OCI-LY3 (cell line): ENCODE data around the gene RGS6.

Source experiments
- H2AFZ ChIP-seq: fragments of 200-600, 300-600 bp; shearing (Covaris generic); 2 replicates; pipeline ENCODE4 v1.6.0; 2014; ENCODE audit warnings: antibody characterized with exemption, low read depth, low read length
- H3K27ac ChIP-seq: fragments of 200-600, 300-600 bp; sonication (generic); 2 replicates; pipeline ENCODE4 v1.5.1; 2014; ENCODE audit warnings: mild to moderate bottlenecking, low read length, moderate library complexity, mixed read lengths
- H3K27me3 ChIP-seq: fragments of 200-600, 300-600 bp; sonication (generic); 2 replicates; pipeline ENCODE4 v1.6.1; 2014; ENCODE audit warnings: low read depth, low read length, mixed read lengths
- H3K36me3 ChIP-seq: fragments of 200-600, 300-600 bp; sonication (generic); replicated peaks from 2 replicates; pipeline ENCODE3; 2014; ENCODE audit warnings: low read depth, low read length, mixed read lengths
- H3K4me1 ChIP-seq: fragments of 300-600, 200-600 bp; sonication (generic); 2 replicates; pipeline ENCODE4 v1.6.1; 2014; ENCODE audit warnings: low read length, mixed read lengths
- H3K4me2 ChIP-seq: fragments of 200-600, 300-600 bp; sonication (generic); 2 replicates; pipeline ENCODE4 v1.6.1; 2014; ENCODE audit warnings: low read length, mixed read lengths
- H3K4me3 ChIP-seq: fragments of 300-600, 200-600 bp; sonication (generic); 2 replicates; pipeline ENCODE4 v1.5.1; 2014; ENCODE audit warnings: antibody characterized with exemption, mild to moderate bottlenecking, low read length, moderate library complexity
- H3K79me2 ChIP-seq: fragments of 300-600, 200-600 bp; shearing (Covaris generic); 2 replicates; pipeline ENCODE4 v1.6.1; 2014; ENCODE audit warnings: mild to moderate bottlenecking, low read length, mixed read lengths
- H3K9ac ChIP-seq: fragments of 300-600, 200-600 bp; shearing (Covaris generic); 2 replicates; pipeline ENCODE4 v1.6.0; 2014; ENCODE audit warnings: mild to moderate bottlenecking, low read length, moderate library complexity
- H3K9me3 ChIP-seq: fragments of 200-600, 300-600 bp; shearing (Covaris generic); 2 replicates; pipeline ENCODE4 v1.6.1; 2014; ENCODE audit warnings: low read length, mixed read lengths; ENCODE audit not compliant: insufficient read depth
- H4K20me1 ChIP-seq: fragments of 200-600, 300-600 bp; sonication (generic); 2 replicates; pipeline ENCODE4 v1.6.1; 2016; ENCODE audit warnings: low read length, mixed read lengths; ENCODE audit not compliant: insufficient read depth
- EZH2phosphoT487 ChIP-seq: fragments of 200-600 bp; shearing (Covaris generic); IDR thresholded peaks from 2 replicates; pipeline ENCODE4 v1.6.1; 2018; ENCODE audit warnings: antibody characterized with exemption, mixed run types, low read depth
- TF ChIP-seq, protein P1 (sequence below): fragments of 200-600, 300-600 bp; sonication (generic); IDR thresholded peaks from 2 replicates; pipeline ENCODE4 v1.5.1; 2014; ENCODE audit warnings: antibody characterized with exemption, low read length, low read depth

RGS6 gene

GRCh38 chr14:72070458-72070857 is 138.2 kb downstream of the RGS6 start:
- H3K27ac ChIP-seq, result no peak overlapping the region
- H3K4me2 ChIP-seq, result no peak overlapping the region
- TF ChIP-seq EZH2phosphoT487, result no peak
- TF ChIP-seq, protein P1, sequence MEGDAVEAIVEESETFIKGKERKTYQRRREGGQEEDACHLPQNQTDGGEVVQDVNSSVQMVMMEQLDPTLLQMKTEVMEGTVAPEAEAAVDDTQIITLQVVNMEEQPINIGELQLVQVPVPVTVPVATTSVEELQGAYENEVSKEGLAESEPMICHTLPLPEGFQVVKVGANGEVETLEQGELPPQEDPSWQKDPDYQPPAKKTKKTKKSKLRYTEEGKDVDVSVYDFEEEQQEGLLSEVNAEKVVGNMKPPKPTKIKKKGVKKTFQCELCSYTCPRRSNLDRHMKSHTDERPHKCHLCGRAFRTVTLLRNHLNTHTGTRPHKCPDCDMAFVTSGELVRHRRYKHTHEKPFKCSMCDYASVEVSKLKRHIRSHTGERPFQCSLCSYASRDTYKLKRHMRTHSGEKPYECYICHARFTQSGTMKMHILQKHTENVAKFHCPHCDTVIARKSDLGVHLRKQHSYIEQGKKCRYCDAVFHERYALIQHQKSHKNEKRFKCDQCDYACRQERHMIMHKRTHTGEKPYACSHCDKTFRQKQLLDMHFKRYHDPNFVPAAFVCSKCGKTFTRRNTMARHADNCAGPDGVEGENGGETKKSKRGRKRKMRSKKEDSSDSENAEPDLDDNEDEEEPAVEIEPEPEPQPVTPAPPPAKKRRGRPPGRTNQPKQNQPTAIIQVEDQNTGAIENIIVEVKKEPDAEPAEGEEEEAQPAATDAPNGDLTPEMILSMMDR, result no peak
- no peak overlapping the region for H3K4me3 ChIP-seq
- 0 out of 2 replicates have a peak, but pooled peaks cover under 1% of the 10 kb centered on the region for H3K27me3 ChIP-seq
- no peak overlapping the region for H3K9ac ChIP-seq
- no peaks in the 10 kb centered on the region for H3K36me3 ChIP-seq
- no peaks in the 10 kb centered on the region for H3K79me2 ChIP-seq
- no peaks in the 10 kb centered on the region for H4K20me1 ChIP-seq
- H3K9me3 ChIP-seq, result no peaks in the 10 kb centered on the region
- H2AFZ ChIP-seq, result no peak overlapping the region
- H3K4me1 ChIP-seq, result no peaks in the 10 kb centered on the region

DNA sequence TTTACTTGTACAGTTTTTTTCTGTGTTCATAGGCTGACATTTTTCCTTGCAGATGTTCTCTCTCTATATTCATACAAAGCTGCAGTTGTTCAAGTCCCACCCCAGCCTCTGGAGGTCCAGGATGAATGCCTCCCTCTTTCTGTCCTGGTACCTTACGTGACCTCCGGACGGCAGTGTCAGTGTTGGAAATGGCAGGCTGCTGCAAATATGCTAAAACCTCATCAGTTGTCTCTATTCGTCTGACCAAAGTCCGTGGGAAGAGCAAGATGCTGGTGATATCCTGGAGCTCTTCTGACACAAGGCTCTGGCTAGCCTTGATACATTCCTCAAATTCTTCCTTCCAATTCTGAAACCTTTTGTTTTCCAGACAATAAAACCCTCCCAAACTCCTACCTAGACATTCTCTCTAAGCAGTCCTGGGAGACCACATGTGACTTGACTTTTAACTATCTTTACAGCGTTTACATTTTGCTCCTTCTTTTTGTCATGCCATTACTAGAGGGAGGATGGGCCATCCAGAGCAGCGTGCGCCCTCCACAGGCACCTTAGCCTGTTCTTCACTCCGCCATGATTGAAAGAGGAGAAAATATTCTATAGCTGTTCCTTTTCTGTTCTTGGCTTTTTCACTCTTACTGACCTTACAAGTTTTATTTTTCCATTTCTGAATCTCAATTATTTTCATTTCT is 143.6 kb downstream of the RGS6 start:
- Histone ChIP-seq H3K79me2 (no peaks in the 10 kb centered on the region), H3K27me3 (0 out of 2 replicates have a peak, but pooled peaks cover 2% of the 10 kb centered on the region), H3K9ac (no peak overlapping the region), H3K27ac (no peak overlapping the region), H3K4me2 (no peak overlapping the region), H4K20me1 (no peaks in the 10 kb centered on the region), H3K9me3 (no peaks in the 10 kb centered on the region), H3K36me3 (no peaks in the 10 kb centered on the region), H3K4me1 (no peaks in the 10 kb centered on the region), H3K4me3 (no peak overlapping the region), H2AFZ (no peak overlapping the region)
- no peak for TF ChIP-seq EZH2phosphoT487
- TF ChIP-seq, protein P1, result no peak

DNA sequence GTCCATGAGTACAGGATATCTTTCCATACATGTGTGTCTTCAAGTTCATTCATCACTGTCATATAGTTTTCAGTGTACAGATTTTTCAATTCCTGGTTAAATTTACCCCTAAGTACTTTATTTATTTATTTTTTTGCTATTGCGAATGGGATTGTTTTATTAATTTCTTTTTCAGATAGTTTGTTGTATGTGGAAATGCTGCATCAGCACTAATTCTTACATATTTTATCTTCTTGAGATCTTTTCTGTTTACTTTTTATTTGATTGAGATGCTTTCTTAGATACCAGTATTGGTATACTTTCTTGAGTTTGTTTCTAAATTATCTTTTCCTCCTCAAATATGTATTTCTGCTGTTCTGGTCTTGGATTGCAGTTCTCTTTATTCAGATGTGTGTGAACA is 148.9 kb downstream of the RGS6 start:
- Histone ChIP-seq H3K4me1 (no peaks in the 10 kb centered on the region), H3K27ac (no peak overlapping the region), H3K27me3 (peaks cover 21% of the 10 kb centered on the region), H3K9me3 (no peaks in the 10 kb centered on the region), H3K9ac (no peak overlapping the region), H3K4me3 (no peak overlapping the region), H3K36me3 (no peaks in the 10 kb centered on the region), H2AFZ (no peak overlapping the region), H4K20me1 (no peaks in the 10 kb centered on the region; the same call in 1 of the 2 replicates), H3K4me2 (no peak overlapping the region), H3K79me2 (no peaks in the 10 kb centered on the region)
- TF ChIP-seq, protein P1, result no peak
- TF ChIP-seq EZH2phosphoT487, result no peak

DNA sequence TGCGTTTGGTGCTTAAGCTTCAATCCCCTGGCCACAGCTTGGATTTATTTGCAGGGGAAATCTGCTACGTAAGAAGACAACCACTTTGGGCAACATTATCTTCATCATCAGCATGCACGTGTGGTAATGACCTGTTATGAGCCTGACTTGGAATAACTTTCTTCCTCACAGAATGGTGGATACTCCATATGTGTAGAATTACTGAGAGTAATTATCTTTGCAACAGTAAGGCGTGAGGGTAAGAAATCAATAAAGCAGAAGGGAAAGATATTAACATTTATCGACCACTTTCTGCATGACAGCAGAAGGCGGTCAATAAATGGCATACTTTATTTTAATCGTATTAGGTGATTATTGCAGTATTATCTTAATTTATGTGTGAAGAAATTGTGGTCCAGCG is 152.7 kb downstream of the RGS6 start:
- Histone ChIP-seq H3K4me2 (no peak overlapping the region), H3K27ac (no peak overlapping the region), H4K20me1 (no peaks in the 10 kb centered on the region; the same call in 1 of the 2 replicates), H3K4me3 (no peak overlapping the region), H3K27me3 (peaks cover 28% of the 10 kb centered on the region), H2AFZ (no peak overlapping the region), H3K4me1 (no peaks in the 10 kb centered on the region), H3K79me2 (no peaks in the 10 kb centered on the region), H3K36me3 (no peaks in the 10 kb centered on the region), H3K9ac (no peak overlapping the region), H3K9me3 (no peaks in the 10 kb centered on the region)
- TF ChIP-seq, protein P1, result no peak
- no peak for TF ChIP-seq EZH2phosphoT487
